ENCODE measurements around the gene DNAAF9. TPM values are rescaled to one million over a fixed set of nuclear protein-coding genes. Genes with fewer than 3 reads are reported as not detected.

The DNAAF9 gene
- total and polyA plus RNA-seq, 2 of the 8 experiments (the other 6 are each of a cell fraction or from before 2014, with no cell fraction given), result 2.6 to 5.7 TPM

GRCh38 chr20:3396492-3396891 lies 11.0 kb downstream of the DNAAF9 start:
- Histone ChIP-seq H3K23me2 (ENCODE audit: low read depth, low read length) (no peaks in the 10 kb centered on the region), H2BK12ac (ENCODE audit: low read depth, low read length) (no peak overlapping the region), H3K56ac (replicated peaks; ENCODE audit: insufficient read length, low read depth, low read length) (no peak overlapping the region), H3K23ac (ENCODE audit: insufficient read length) (no peak overlapping the region), H2BK15ac (ENCODE audit: low read length) (no peak overlapping the region), H3K27me3 (replicated peaks in 1 of 4; ENCODE audit: control insufficient read depth in 3 of 4, extremely low read depth in 1 of 4, insufficient read depth in 3 of 4, low read length in 3 of 4) (no peaks in the 10 kb centered on the region), H3K4me1 (replicated peaks in 1 of 4; ENCODE audit: control insufficient read depth in 3 of 4, insufficient read depth in 4 of 4, low read length in 3 of 4) (no peaks in the 10 kb centered on the region), H3K4me2 (ENCODE audit: insufficient read depth in 1 of 2, low read depth in 2 of 2, low read length in 2 of 2) (no peak overlapping the region), H3K18ac (ENCODE audit: extremely low read depth, low read length) (no peak overlapping the region), H4K20me1 (replicated peaks in 1 of 2; ENCODE audit: control insufficient read depth in 1 of 2, insufficient read depth in 2 of 2, low read length in 2 of 2) (peaks cover 0 to 5% of the 10 kb centered on the region in 2 experiments), H2BK20ac (ENCODE audit: low read length) (no peak overlapping the region), H2BK5ac (ENCODE audit: low read depth, low read length) (no peak overlapping the region), H3K9ac (replicated peaks in 1 of 4; ENCODE audit: extremely low read depth in 1 of 4, low read depth in 3 of 4, low read length in 3 of 4) (no peak overlapping the region), H3K4ac (replicated peaks; ENCODE audit: insufficient read length, low read depth, low read length) (no peak overlapping the region), H2AFZ (ENCODE audit: low read length) (no peak overlapping the region), H3K14ac (ENCODE audit: insufficient read length) (no peak overlapping the region), H4K8ac (ENCODE audit: extremely low read depth, insufficient read depth, low read length) (no peak overlapping the region), H3K27ac (ENCODE audit: low read depth, low read length) (no peak overlapping the region), H2BK120ac (replicated peaks; ENCODE audit: low read depth, low read length) (no peak overlapping the region), H3K36me3 (ENCODE audit: control insufficient read depth in 2 of 4, insufficient read depth in 4 of 4, low read length in 3 of 4) (no peaks in the 10 kb centered on the region), H4K5ac (ENCODE audit: insufficient read length, low read depth, low read length) (no peak overlapping the region), H3K79me2 (ENCODE audit: control insufficient read depth in 1 of 2, insufficient read depth in 2 of 2, low read length in 2 of 2) (peaks cover 0 to 3% of the 10 kb centered on the region in 2 experiments; a peak in 1 of 4 replicates), H3K9me3 (ENCODE audit: insufficient read depth in 2 of 2, low read depth in 1 of 2, low read length in 1 of 2) (0 out of 4 replicates have a peak, but pooled peaks cover 0 to 4% of the 10 kb centered on the region in 2 experiments), H3K79me1 (ENCODE audit: low read depth, low read length) (no peaks in the 10 kb centered on the region; the same call in 1 of the 2 replicates), H4K91ac (replicated peaks; ENCODE audit: insufficient read length, low read length) (no peak overlapping the region), H2AK5ac (ENCODE audit: low read depth, low read length) (no peak overlapping the region), H3K4me3 (ENCODE audit: extremely low read depth in 1 of 4, insufficient read depth in 2 of 4, low read depth in 3 of 4, low read length in 4 of 4) (no peak overlapping the region)
- TF ChIP-seq SUZ12 (IDR thresholded peaks at IDR 0.05; ENCODE audit: low read length), result no peak
- no peak for TF ChIP-seq CTCF (IDR thresholded peaks at IDR 0.05; ENCODE audit: control extremely low read depth in 1 of 3, insufficient read depth in 1 of 3, low read depth in 1 of 3, low read length in 3 of 3)
- TF ChIP-seq CREB1 (IDR thresholded peaks at IDR 0.05), result no peak
- no peak for TF ChIP-seq CBX8 (IDR thresholded peaks at IDR 0.05; ENCODE audit: borderline replicate concordance, low read depth, low read length)
- ChIA-PET CTCF (ENCODE audit: partially characterized antibody) (interaction anchor here (0.8 kb wide), 1 partner anchor 14 kb away, joined by 3 read pairs; no protein-coding TSS in a partner anchor), POLR2A (ENCODE audit: partially characterized antibody) (no interaction called here)
- 86% methylated on average over 2 of the region's 2 CpGs; no CpG with 5 or more reads in 1 of the 2 experiments for WGBS, 2 experiments (ENCODE audit: extremely low coverage in 1 of 2, insufficient coverage in 1 of 2, insufficient read length in 1 of 2, insufficient replicate concordance in 2 of 2, low coverage in 1 of 2, low lambda C conversion rate in 2 of 2, missing lambda C conversion rate in 1 of 2)
- FAIRE-seq, result no peak
- no peak for DNase-seq (ENCODE audit: low read depth in 1 of 2, low spot score in 2 of 2)
